Endothelial cell of umbilical vein (primary cell): ENCODE data around the gene PIGB. TPM values are rescaled to one million over a fixed set of nuclear protein-coding genes. Genes with fewer than 3 reads are reported as not detected.

Source experiments
- BruUV-seq: library from RNA; stranded (reverse); fragments of 400-500 nt; replicated peaks from 2 replicates; lab custom pipeline; 2021; lab: Mats Ljungman, UMichigan
- CTCF ChIA-PET: fragments of 300-600, 350-600 bp; sonication (Branson Sonifier 250); formaldehyde crosslinking; loops from one replicate; lab custom pipeline; 2021; ENCODE audit warnings: antibody characterized with exemption, inconsistent platforms; lab: Charles Lee
- POLR2A ChIA-PET: fragments of 300-600, 350-600 bp; sonication (Branson Sonifier 250); formaldehyde crosslinking; loops from one replicate; lab custom pipeline; 2021; ENCODE audit warnings: antibody characterized with exemption, inconsistent platforms; lab: Charles Lee
- DNase-seq: peaks from one replicate; pipeline ENCODE4 v3.0.0-alpha.2; 2011; ENCODE audit warnings: low read depth, low spot score
- FAIRE-seq: peaks from 2 replicates; lab custom pipeline; 2011; peaks lifted over from hg19 to GRCh38; lab: Jason Lieb, UNC
- H2AFZ ChIP-seq: 2 replicates; pipeline ENCODE4 v1.6.0; 2012; ENCODE audit warnings: low read depth, low read length, control low read depth, inconsistent platforms
- H3K27ac ChIP-seq: 2 replicates; pipeline ENCODE4 v1.5.1; 2011; ENCODE audit warnings: low read depth, mild to moderate bottlenecking, control low read depth, low read length, moderate library complexity; ENCODE audit not compliant: insufficient read depth
- H3K27me3 ChIP-seq, 2 experiments: 2 replicates each; pipeline versions ENCODE4 v1.6.0 to v1.6.1; 2011; ENCODE audit warnings: low read length in 2 of 2, mixed read lengths in 1 of 2; ENCODE audit not compliant: control insufficient read depth in 2 of 2, insufficient read depth in 2 of 2
- H3K36me3 ChIP-seq, 2 experiments: 2 replicates in 1 of 2; 3 replicates in 1 of 2; pipeline ENCODE4 v1.5.1; 2011; ENCODE audit warnings: low read length in 2 of 2, mild to moderate bottlenecking in 1 of 2, moderate library complexity in 1 of 2; ENCODE audit not compliant: control insufficient read depth in 2 of 2, insufficient read depth in 2 of 2; ENCODE audit errors: extremely low read depth in 1 of 2
- H3K4me1 ChIP-seq: 3 replicates; pipeline ENCODE4 v1.5.1; 2011; ENCODE audit warnings: mild to moderate bottlenecking, low read length; ENCODE audit not compliant: control insufficient read depth, insufficient read depth; ENCODE audit errors: extremely low read depth
- H3K4me2 ChIP-seq: 2 replicates; pipeline ENCODE4 v1.6.1; 2011; ENCODE audit warnings: low read length, control low read depth, mixed read lengths; ENCODE audit not compliant: insufficient read depth
- H3K4me3 ChIP-seq, 3 experiments: fragments of 200-600 bp in 1 of 3; sonication (generic), shearing (Covaris generic) in 1 of 3; replicated peaks in 1 of 3; 2 replicates each; pipeline ENCODE4 v1.5.1; 2011 to 2016; ENCODE audit warnings: control low read depth in 3 of 3, low read length in 3 of 3, mild to moderate bottlenecking in 2 of 3, inconsistent platforms in 1 of 3, low read depth in 1 of 3, moderate library complexity in 1 of 3; ENCODE audit not compliant: insufficient read depth in 1 of 3
- H3K79me2 ChIP-seq: 2 replicates; pipeline ENCODE4 v1.6.0; 2012; ENCODE audit warnings: low read length, inconsistent platforms; ENCODE audit not compliant: control insufficient read depth, insufficient read depth
- H3K9ac ChIP-seq: replicated peaks from 2 replicates; pipeline ENCODE3; 2011; ENCODE audit warnings: low read length, control low read depth; ENCODE audit not compliant: insufficient read depth; ENCODE audit errors: extremely low read depth
- H3K9me1 ChIP-seq: replicated peaks from 3 replicates; pipeline ENCODE4 v1.6.0; 2011; ENCODE audit warnings: mild to moderate bottlenecking, low read length; ENCODE audit not compliant: control insufficient read depth, insufficient read depth; ENCODE audit errors: extremely low read depth
- H3K9me3 ChIP-seq: replicated peaks from 2 replicates; pipeline ENCODE4 v1.5.1; 2012; ENCODE audit warnings: low read length, inconsistent platforms; ENCODE audit not compliant: control insufficient read depth, insufficient read depth
- H4K20me1 ChIP-seq: replicated peaks from 2 replicates; pipeline ENCODE3; 2011; ENCODE audit warnings: mild to moderate bottlenecking, low read length; ENCODE audit not compliant: control insufficient read depth, insufficient read depth; ENCODE audit errors: extremely low read depth
- EZH2 ChIP-seq: IDR thresholded peaks from 2 replicates; pipeline ENCODE4 v1.6.1; 2012; ENCODE audit warnings: borderline replicate concordance, low read depth, mild to moderate bottlenecking, moderate library complexity, low read length, inconsistent platforms; ENCODE audit not compliant: severe bottlenecking
- FOS ChIP-seq: IDR thresholded peaks from 2 replicates; pipeline ENCODE4 v1.6.1; 2011; ENCODE audit warnings: mild to moderate bottlenecking, low read length, moderate library complexity, borderline replicate concordance; ENCODE audit not compliant: insufficient read depth
- GATA2 ChIP-seq: IDR thresholded peaks from 2 replicates; pipeline ENCODE4 v1.7.0; 2011; ENCODE audit warnings: low read depth, mild to moderate bottlenecking, moderate library complexity, mixed read lengths, low read length; ENCODE audit not compliant: insufficient read length, insufficient read depth
- JUN ChIP-seq: IDR thresholded peaks from 2 replicates; pipeline ENCODE4 v1.6.1; 2011; ENCODE audit warnings: borderline replicate concordance, low read depth; ENCODE audit not compliant: insufficient read length, insufficient read depth
- MYC ChIP-seq: IDR thresholded peaks from one replicate; pipeline ENCODE4 v1.6.1; 2011; ENCODE audit warnings: mild to moderate bottlenecking, low read depth, low read length
- POLR2A ChIP-seq: IDR thresholded peaks from 2 replicates; pipeline ENCODE4 v1.6.1; 2012; ENCODE audit warnings: low read depth, mild to moderate bottlenecking, control low read depth, low read length
- POLR2AphosphoS5 ChIP-seq: IDR thresholded peaks from 2 replicates; pipeline ENCODE4 v1.6.1; 2012; ENCODE audit warnings: low read depth, mild to moderate bottlenecking, control low read depth, low read length, moderate library complexity; ENCODE audit not compliant: insufficient read depth
- dilution Hi-C: fragments of 300-500 bp; cut with MboI; formaldehyde crosslinking; loops from one replicate; pipeline ENCODE4 v1.15.0; 2019; ENCODE audit warnings: low sequenced_read_pairs; ENCODE audit not compliant: extremely low pct_ligation_motif_present
- intact Hi-C: fragments of 100-400 bp; cut with micrococcal nuclease; formaldehyde crosslinking; loops from one replicate; pipeline ENCODE4 v1.10.0; 2022
- polyA plus RNA-seq, 4 experiments: library from polyadenylated mRNA; depleted of rRNA in 3 of 4; stranded (reverse) in 3 of 4; unstranded in 1 of 4; fragments of >200 nt; gene quantifications; 2 replicates each; pipeline versions ENCODE4 v1.2.1 to v1.2.3, GENCODE V29; 2011 to 2012; ENCODE audit warnings: missing spikeins in 1 of 4
- total RNA-seq: library from RNA; stranded (reverse); gene quantifications from 2 replicates; pipeline ENCODE4 v1.2.3, GENCODE V29; 2021
- TF ChIP-seq, protein P1 (sequence below), 2 donors: IDR thresholded peaks; 1 replicate in 1 of 2; 2 replicates in 1 of 2; pipeline ENCODE4 v1.5.1; 2011; ENCODE audit warnings: low read length in 2 of 2, mild to moderate bottlenecking in 2 of 2, moderate library complexity in 2 of 2, control low read depth in 1 of 2, inconsistent platforms in 1 of 2, low read depth in 1 of 2; ENCODE audit not compliant: insufficient read depth in 1 of 2; ENCODE audit errors: extremely low read depth in 1 of 2
- TF ChIP-seq, protein P2 (sequence below): IDR thresholded peaks from 2 replicates; pipeline ENCODE4 v1.6.1; 2011; ENCODE audit not compliant: insufficient read depth, insufficient read length

PIGB gene
- total and polyA plus RNA-seq, 2 donors (not counting 3 experiments of a cell fraction or from before 2014, with no cell fraction given) = 14.1 to 23.9 TPM

DNA sequence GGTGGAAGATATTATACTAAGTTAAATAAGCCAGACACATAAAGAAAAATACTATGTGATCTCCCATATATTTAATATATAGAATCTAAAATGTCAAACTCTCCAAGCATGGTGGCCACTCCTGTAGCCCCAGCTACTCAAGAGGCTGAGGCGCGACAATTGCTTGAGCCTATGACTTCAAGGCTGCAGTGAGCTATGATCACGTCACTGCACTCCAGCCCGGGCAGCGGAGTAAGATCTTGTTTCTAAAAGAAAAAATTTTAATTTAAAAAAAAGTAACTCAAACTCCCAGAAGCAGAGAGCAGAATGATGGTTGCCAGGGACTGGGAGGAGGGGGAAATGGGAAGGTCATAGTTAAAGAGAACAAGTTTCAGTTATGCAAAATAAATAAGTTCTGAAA is 42.7 kb upstream of the PIGB start:
- Histone ChIP-seq H3K9ac (no peak overlapping the region), H3K9me3 (no peaks in the 10 kb centered on the region), H2AFZ (no peak overlapping the region), H3K27ac (no peak overlapping the region), H3K79me2 (peaks cover 4% of the 10 kb centered on the region), H4K20me1 (no peaks in the 10 kb centered on the region), H3K27me3 (no peaks in the 10 kb centered on the region), H3K4me2 (no peak overlapping the region), H3K4me1 (peaks cover 23% of the 10 kb centered on the region), H3K36me3 (no peaks in the 10 kb centered on the region), H3K4me3 (no peak overlapping the region), H3K9me1 (peaks cover 2% of the 10 kb centered on the region)
- intact Hi-C loops = no loop called here
- FAIRE-seq (no peak), DNase-seq (no peak)
- ChIA-PET CTCF (no interaction called here), POLR2A (no interaction called here)
- dilution Hi-C loops = no loop called here
- TF ChIP-seq, protein P1, sequence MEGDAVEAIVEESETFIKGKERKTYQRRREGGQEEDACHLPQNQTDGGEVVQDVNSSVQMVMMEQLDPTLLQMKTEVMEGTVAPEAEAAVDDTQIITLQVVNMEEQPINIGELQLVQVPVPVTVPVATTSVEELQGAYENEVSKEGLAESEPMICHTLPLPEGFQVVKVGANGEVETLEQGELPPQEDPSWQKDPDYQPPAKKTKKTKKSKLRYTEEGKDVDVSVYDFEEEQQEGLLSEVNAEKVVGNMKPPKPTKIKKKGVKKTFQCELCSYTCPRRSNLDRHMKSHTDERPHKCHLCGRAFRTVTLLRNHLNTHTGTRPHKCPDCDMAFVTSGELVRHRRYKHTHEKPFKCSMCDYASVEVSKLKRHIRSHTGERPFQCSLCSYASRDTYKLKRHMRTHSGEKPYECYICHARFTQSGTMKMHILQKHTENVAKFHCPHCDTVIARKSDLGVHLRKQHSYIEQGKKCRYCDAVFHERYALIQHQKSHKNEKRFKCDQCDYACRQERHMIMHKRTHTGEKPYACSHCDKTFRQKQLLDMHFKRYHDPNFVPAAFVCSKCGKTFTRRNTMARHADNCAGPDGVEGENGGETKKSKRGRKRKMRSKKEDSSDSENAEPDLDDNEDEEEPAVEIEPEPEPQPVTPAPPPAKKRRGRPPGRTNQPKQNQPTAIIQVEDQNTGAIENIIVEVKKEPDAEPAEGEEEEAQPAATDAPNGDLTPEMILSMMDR (IDR thresholded peaks at IDR 0.05; ENCODE audit: extremely low read depth in 1 of 2, insufficient read depth in 1 of 2, low read depth in 1 of 2, low read length in 2 of 2) = no peak
- TF ChIP-seq, protein P2, sequence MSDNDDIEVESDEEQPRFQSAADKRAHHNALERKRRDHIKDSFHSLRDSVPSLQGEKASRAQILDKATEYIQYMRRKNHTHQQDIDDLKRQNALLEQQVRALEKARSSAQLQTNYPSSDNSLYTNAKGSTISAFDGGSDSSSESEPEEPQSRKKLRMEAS = no peak
- TF ChIP-seq EZH2 (no peak), POLR2A (no peak), GATA2 (no peak), JUN (no peak), FOS (no peak), POLR2AphosphoS5 (no peak), MYC (no peak)
- no TSS peak for BruUV-seq
